ENCODE measurements around the gene ESRRB. TPM values are rescaled to one million over a fixed set of nuclear protein-coding genes. Genes with fewer than 3 reads are reported as not detected.

Gene ESRRB
- total RNA-seq, 6 donors from 2014 or later = 0.15 to 1.6 (median 0.30) TPM; not detected in 2

DNA sequence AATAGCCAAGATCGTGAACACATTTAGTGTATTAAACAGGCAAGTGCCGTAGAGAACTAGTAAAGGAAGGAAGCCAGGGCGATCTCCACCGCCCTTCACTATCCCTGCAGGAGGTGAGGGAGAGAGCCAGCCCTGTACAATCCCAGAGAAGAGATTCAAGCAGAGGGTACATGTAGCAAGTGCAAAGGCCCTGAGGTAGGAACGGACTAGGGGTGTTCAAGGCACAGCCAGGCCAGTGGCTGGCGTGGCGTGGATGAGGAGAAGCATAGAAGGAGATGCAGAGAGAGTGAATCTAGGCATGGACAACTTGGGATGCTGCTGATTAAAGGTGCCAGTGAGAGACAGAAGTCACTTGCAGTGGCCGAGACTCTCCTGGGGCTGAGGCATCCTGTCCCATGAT is 39.1 kb upstream of the ESRRB start:
- no peak for ATAC-seq (ENCODE audit: low FRiP score in 2 of 2)
- no peak for DNase-seq
- Histone ChIP-seq H3K27ac (no peak overlapping the region), H3K9me3 (no peaks in the 10 kb centered on the region), H3K4me3 (no peak overlapping the region), H3K4me1 (no peaks in the 10 kb centered on the region), H3K27me3 (no peaks in the 10 kb centered on the region), H3K36me3 (no peaks in the 10 kb centered on the region)
- TF ChIP-seq POLR2A (IDR thresholded peaks at IDR 0.05) (no peak), POLR2AphosphoS5 (IDR thresholded peaks at IDR 0.05) (no peak), EP300 (IDR thresholded peaks at IDR 0.05) (no peak)
- WGBS, 2 donors = 78 to 89% methylated on average over 8 of the region's 8 CpGs

- peak in 1 of 2 donors; percentile 43 for DNase-seq
- Histone ChIP-seq H3K27ac (no peak overlapping the region), H3K36me3 (no peaks in the 10 kb centered on the region), H3K4me1 (no peaks in the 10 kb centered on the region), H3K9me3 (no peaks in the 10 kb centered on the region), H3K27me3 (no peaks in the 10 kb centered on the region), H3K4me3 (no peak overlapping the region)
- no peak for ATAC-seq (ENCODE audit: low FRiP score in 2 of 2)
- TF ChIP-seq POLR2AphosphoS5 (IDR thresholded peaks at IDR 0.05) (no peak), CTCF (IDR thresholded peaks at IDR 0.05) (no peak), EP300 (IDR thresholded peaks at IDR 0.05) (no peak), POLR2A (IDR thresholded peaks at IDR 0.05) (no peak)
- WGBS, 2 donors = 61 to 64% methylated on average over 16 of the region's 16 CpGs
Measured at GRCh38 chr14:76337635-76338545, 38.0 kb upstream of the ESRRB start.

- TF ChIP-seq EP300 (IDR thresholded peaks at IDR 0.05) = no peak
- no peak for TF ChIP-seq POLR2AphosphoS5 (IDR thresholded peaks at IDR 0.05)
- TF ChIP-seq POLR2A (IDR thresholded peaks at IDR 0.05) = no peak
- no peak for TF ChIP-seq CTCF (IDR thresholded peaks at IDR 0.05)
Measured at GRCh38 chr14:76339728-76340615, 36.0 kb upstream of the ESRRB start.

DNA sequence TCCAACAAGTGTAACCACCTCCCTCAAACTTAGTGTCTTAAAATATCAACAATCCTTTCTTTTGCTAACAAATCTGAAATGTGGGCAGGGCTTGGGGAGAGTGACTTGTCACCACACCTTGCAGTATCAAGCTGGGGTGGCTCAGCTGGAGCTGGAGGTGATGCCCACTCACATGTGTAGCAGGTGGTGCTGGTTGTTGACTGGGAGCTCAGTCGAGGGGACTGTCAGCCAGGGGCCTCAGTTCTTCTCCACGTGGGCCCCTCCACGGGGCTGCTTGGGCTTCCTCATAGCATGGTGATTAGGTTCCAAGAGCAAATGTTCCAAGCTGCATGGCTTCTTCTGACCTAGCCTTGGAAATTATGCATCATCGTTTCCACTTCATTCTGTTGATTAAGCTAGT is 32.6 kb upstream of the ESRRB start:
- Histone ChIP-seq H3K27me3 (no peaks in the 10 kb centered on the region), H3K4me3 (no peak overlapping the region), H3K4me1 (peaks cover 0 to 3% (median 0%) of the 10 kb centered on the region in 4 donors), H3K9me3 (peaks cover 0 to 2% (median 0%) of the 10 kb centered on the region in 4 donors), H3K27ac (no peak overlapping the region), H3K36me3 (no peaks in the 10 kb centered on the region)
- ATAC-seq (ENCODE audit: low FRiP score in 2 of 2) = no peak
- TF ChIP-seq CTCF (IDR thresholded peaks at IDR 0.05) = no peak
- no peak for TF ChIP-seq EP300 (IDR thresholded peaks at IDR 0.05)
- TF ChIP-seq POLR2A (IDR thresholded peaks at IDR 0.05) = no peak
- no peak for TF ChIP-seq POLR2AphosphoS5 (IDR thresholded peaks at IDR 0.05)
- no peak for DNase-seq
- WGBS, 2 donors = 89 to 92% methylated on average over 1 to 4 of the region's 4 CpGs

More at GRCh38 chr14:76339728-76340615, 36.0 kb upstream of the ESRRB start:
- H3K27ac ChIP-seq = no peak overlapping the region
- WGBS, 2 donors = 74 to 76% methylated on average over 22 to 24 of the region's 24 CpGs
- no peak for DNase-seq
- H3K36me3 ChIP-seq = no peaks in the 10 kb centered on the region
- ATAC-seq (ENCODE audit: low FRiP score in 2 of 2) = no peak
- no peaks in the 10 kb centered on the region for H3K4me1 ChIP-seq
- H3K4me3 ChIP-seq = no peak overlapping the region
- peaks cover 0 to 2% (median 0%) of the 10 kb centered on the region in 4 donors for H3K9me3 ChIP-seq
- no peaks in the 10 kb centered on the region for H3K27me3 ChIP-seq
